Measurements from ENCODE around the gene ABCG8.
"Not testable (repeated sequence)": the region's sequence is repeated elsewhere in the genome, so short reads cannot be mapped to it uniquely, and the experiment has no call there.

The ABCG8 gene

GRCh38 chr2:43874776-43875451, 36.1 kb downstream of the ABCG8 start:
- no peak for DNase-seq (ENCODE audit: low spot score)

- DNase-seq (ENCODE audit: low spot score) = peak; percentile 42
Observed at GRCh38 chr2:43877782-43878464, 39.2 kb downstream of the ABCG8 start.

GRCh38 chr2:43879261-43879660, 40.5 kb downstream of the ABCG8 start:
- DNase-seq (ENCODE audit: low spot score) = no peak

GRCh38 chr2:43880471-43880870, 41.7 kb downstream of the ABCG8 start:
- no peak for DNase-seq (ENCODE audit: low spot score)

- DNase-seq (ENCODE audit: low spot score) = no peak
Observed at GRCh38 chr2:43880952-43881351, 42.2 kb downstream of the ABCG8 start.

GRCh38 chr2:43882312-43882711, 43.5 kb downstream of the ABCG8 start:
- DNase-seq (ENCODE audit: low spot score) = no peak

GRCh38 chr2:43884689-43885088, 45.9 kb downstream of the ABCG8 start:
- DNase-seq (ENCODE audit: low spot score) = no peak

GRCh38 chr2:43885132-43885632, 46.4 kb downstream of the ABCG8 start:
- no peak for DNase-seq (ENCODE audit: low spot score)

- no peak for DNase-seq (ENCODE audit: low spot score)
Observed at GRCh38 chr2:43887176-43887575, 48.4 kb downstream of the ABCG8 start.

- no peak for DNase-seq (ENCODE audit: low spot score)
Observed at GRCh38 chr2:43889416-43889815, 50.6 kb downstream of the ABCG8 start.

- DNase-seq (ENCODE audit: low spot score) = no peak
Observed at GRCh38 chr2:43890855-43891254, 52.1 kb downstream of the ABCG8 start.

GRCh38 chr2:43894743-43895142, 56.0 kb downstream of the ABCG8 start:
- no peak for DNase-seq (ENCODE audit: low spot score)

- no peak for DNase-seq (ENCODE audit: low spot score)
Observed at GRCh38 chr2:43896906-43897305, 58.1 kb downstream of the ABCG8 start.

GRCh38 chr2:43897492-43897891, 58.7 kb downstream of the ABCG8 start:
- no peak for DNase-seq (ENCODE audit: low spot score)

GRCh38 chr2:43898134-43898837, 59.5 kb downstream of the ABCG8 start:
- peak; percentile 9 for DNase-seq (ENCODE audit: low spot score)

GRCh38 chr2:43898838-43899346, 60.1 kb downstream of the ABCG8 start:
- DNase-seq (ENCODE audit: low spot score) = no peak

GRCh38 chr2:43899589-43899988, 60.8 kb downstream of the ABCG8 start:
- no peak for DNase-seq (ENCODE audit: low spot score)

GRCh38 chr2:43905371-43905803, 66.6 kb downstream of the ABCG8 start:
- no peak for DNase-seq (ENCODE audit: low spot score)

GRCh38 chr2:43905871-43906270, 67.1 kb downstream of the ABCG8 start:
- DNase-seq (ENCODE audit: low spot score) = no peak

- no peak for DNase-seq (ENCODE audit: low spot score)
Observed at GRCh38 chr2:43906448-43907109, 67.8 kb downstream of the ABCG8 start.

- not testable (repeated sequence) for DNase-seq (ENCODE audit: low spot score)
Observed at GRCh38 chr2:43911136-43911790, 72.5 kb downstream of the ABCG8 start.

- no peak for DNase-seq (ENCODE audit: low spot score)
Observed at GRCh38 chr2:43924463-43924862, 85.7 kb downstream of the ABCG8 start.
